Tibial nerve (tissue), 4 donors: ENCODE measurements around the gene FAM234A.

Experiments used
- EP300 ChIP-seq, 2 donors: sonication (generic); formaldehyde crosslinking; IDR thresholded peaks; one replicate each; pipeline ENCODE4 v1.6.1; 2017; ENCODE audit warnings: antibody characterized with exemption in 2 of 2, mild to moderate bottlenecking in 1 of 2
- POLR2A ChIP-seq, 2 donors: fragments of 450-650 bp; IDR thresholded peaks; one replicate each; pipeline ENCODE4 v1.6.1; 2017; ENCODE audit warnings: antibody characterized with exemption in 2 of 2, mild to moderate bottlenecking in 2 of 2, moderate library complexity in 2 of 2
- TF ChIP-seq, protein P1 (sequence below), 5 experiments: fragments of 200-600 bp in 3 of 5; fragments of 450-650 bp in 2 of 5; sonication (generic) in 3 of 5; IDR thresholded peaks; one replicate each; pipeline ENCODE4 v1.5.1; 2016 to 2019; ENCODE audit warnings: antibody characterized with exemption in 5 of 5, mild to moderate bottlenecking in 3 of 5, moderate library complexity in 2 of 5

DNA sequence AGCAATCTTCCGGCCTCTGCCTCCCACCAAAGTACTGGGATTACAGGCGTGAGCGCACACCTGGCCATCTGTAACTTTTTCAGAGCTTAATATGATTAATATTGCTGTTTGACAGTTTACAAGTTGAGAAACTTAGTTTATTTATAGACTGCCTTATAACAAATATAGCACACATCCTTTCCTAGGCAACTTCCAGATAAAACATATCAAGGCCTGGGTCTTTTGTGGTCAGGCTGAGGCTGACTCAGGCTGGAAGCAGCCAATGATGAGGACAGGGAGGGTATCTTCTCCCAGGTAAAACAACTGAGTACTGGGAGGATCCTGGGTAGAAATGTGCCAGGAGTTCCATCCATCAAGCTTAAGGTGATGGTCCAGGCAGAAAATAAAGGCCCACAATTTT, 21.6 kb upstream of the FAM234A start:
- TF ChIP-seq POLR2A (IDR thresholded peaks at IDR 0.05) (no peak), EP300 (IDR thresholded peaks at IDR 0.05) (no peak)
- TF ChIP-seq, protein P1, sequence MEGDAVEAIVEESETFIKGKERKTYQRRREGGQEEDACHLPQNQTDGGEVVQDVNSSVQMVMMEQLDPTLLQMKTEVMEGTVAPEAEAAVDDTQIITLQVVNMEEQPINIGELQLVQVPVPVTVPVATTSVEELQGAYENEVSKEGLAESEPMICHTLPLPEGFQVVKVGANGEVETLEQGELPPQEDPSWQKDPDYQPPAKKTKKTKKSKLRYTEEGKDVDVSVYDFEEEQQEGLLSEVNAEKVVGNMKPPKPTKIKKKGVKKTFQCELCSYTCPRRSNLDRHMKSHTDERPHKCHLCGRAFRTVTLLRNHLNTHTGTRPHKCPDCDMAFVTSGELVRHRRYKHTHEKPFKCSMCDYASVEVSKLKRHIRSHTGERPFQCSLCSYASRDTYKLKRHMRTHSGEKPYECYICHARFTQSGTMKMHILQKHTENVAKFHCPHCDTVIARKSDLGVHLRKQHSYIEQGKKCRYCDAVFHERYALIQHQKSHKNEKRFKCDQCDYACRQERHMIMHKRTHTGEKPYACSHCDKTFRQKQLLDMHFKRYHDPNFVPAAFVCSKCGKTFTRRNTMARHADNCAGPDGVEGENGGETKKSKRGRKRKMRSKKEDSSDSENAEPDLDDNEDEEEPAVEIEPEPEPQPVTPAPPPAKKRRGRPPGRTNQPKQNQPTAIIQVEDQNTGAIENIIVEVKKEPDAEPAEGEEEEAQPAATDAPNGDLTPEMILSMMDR (IDR thresholded peaks at IDR 0.05), result no peak
